Breast epithelium (tissue), 3 donors: Measurements from ENCODE around the gene CCDC167.

Experiments
- POLR2A ChIP-seq: fragments of 450-650 bp; IDR thresholded peaks from one replicate; pipeline ENCODE4 v1.6.1; 2016; ENCODE audit warnings: antibody characterized with exemption, mild to moderate bottlenecking, moderate library complexity
- TF ChIP-seq, protein P1 (sequence below), 3 donors: fragments of 450-650 bp; IDR thresholded peaks; one replicate each; pipeline ENCODE4 v1.5.1; 2016 to 2017; ENCODE audit warnings: antibody characterized with exemption in 3 of 3, mild to moderate bottlenecking in 3 of 3, moderate library complexity in 3 of 3

DNA sequence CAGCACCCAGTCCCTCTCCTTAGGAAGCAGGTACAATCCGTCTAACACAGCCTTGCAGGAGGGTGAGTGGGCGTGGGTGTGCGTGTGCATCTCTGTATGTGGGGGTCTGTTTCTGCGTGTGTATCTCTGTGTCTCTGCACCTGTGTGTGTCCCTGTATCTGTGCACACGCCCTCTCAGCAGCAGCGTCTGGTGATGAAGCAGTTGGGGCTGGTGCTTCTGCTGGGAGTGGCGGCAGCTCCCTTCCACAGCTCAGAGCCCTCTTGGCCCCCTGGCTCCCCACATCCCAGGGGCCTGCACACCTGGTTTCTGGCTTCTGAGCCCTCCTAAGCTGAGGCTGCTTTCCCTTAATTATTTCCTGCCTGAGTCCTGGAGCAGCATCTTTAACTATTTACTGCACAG is 49.5 kb upstream of the CCDC167 start:
- TF ChIP-seq, protein P1, sequence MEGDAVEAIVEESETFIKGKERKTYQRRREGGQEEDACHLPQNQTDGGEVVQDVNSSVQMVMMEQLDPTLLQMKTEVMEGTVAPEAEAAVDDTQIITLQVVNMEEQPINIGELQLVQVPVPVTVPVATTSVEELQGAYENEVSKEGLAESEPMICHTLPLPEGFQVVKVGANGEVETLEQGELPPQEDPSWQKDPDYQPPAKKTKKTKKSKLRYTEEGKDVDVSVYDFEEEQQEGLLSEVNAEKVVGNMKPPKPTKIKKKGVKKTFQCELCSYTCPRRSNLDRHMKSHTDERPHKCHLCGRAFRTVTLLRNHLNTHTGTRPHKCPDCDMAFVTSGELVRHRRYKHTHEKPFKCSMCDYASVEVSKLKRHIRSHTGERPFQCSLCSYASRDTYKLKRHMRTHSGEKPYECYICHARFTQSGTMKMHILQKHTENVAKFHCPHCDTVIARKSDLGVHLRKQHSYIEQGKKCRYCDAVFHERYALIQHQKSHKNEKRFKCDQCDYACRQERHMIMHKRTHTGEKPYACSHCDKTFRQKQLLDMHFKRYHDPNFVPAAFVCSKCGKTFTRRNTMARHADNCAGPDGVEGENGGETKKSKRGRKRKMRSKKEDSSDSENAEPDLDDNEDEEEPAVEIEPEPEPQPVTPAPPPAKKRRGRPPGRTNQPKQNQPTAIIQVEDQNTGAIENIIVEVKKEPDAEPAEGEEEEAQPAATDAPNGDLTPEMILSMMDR (IDR thresholded peaks at IDR 0.05), result no peak
- TF ChIP-seq POLR2A, result no peak
